T-helper 2 cell treated with Interferon-gamma antibody and Interleukin-4, amounts not matched to agents 100 ng/mL and 5 ng/mL, for 36 hours (primary cell): Measurements from ENCODE around the gene PRKCQ. TPM values are rescaled to one million over a fixed set of nuclear protein-coding genes. Genes with fewer than 3 reads are reported as not detected.

ENCODE experiments used
- intact Hi-C: fragments of 100-400 bp; cut with micrococcal nuclease; formaldehyde crosslinking; loops from one replicate; pipeline ENCODE4 v1.15.1; 2023
- total RNA-seq: library from RNA; stranded (reverse); gene quantifications from 2 replicates; pipeline ENCODE4 v1.2.3, GENCODE V29; 2022

PRKCQ gene
- total RNA-seq, 1 donor from 2014 or later = 57.3 TPM

DNA sequence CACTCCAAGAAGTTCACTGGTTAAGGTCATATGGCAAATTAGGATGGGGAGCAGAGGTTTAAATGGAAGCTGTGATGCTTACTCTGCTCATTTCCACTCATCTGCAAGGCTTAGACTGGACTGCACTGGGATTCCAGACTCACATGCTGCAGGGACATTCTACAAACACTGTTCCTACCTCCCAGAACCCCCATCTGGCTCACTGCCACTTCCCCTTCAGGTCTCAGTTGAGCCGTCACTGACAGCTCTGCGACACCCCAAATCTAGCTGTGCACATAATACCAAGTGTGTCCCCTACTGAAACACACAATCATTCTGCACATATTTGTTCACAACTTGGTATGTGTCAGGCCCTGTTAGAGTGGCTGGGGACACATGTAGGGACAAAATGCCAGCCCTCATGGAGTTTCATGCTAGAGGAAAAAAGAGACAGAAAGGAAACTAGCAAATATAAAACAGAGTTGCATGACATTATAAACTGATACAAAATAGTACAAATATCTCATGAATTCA lies 5.4 kb downstream of the PRKCQ start:
- intact Hi-C loops = no loop called here

DNA sequence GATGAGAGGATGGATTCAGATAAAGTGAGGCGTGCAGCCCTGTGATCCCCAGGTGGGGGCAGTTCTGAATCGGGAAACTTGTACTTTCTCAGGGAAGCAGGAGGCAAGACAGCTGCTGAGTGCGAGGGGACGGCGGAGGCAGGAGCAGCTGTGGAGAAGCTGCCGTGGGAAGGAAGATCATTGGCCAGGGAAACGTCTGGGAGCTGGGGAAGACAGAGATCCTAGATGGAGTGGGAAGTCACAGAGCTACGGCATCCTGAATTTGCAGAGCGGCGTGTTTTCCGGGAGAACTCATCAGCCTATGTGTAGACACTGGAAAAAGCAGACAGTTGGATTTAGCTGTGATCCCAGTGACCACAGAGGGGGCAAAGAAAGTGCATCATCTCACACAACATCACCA lies 9.2 kb downstream of the PRKCQ start:
- intact Hi-C loops = no loop called here

DNA sequence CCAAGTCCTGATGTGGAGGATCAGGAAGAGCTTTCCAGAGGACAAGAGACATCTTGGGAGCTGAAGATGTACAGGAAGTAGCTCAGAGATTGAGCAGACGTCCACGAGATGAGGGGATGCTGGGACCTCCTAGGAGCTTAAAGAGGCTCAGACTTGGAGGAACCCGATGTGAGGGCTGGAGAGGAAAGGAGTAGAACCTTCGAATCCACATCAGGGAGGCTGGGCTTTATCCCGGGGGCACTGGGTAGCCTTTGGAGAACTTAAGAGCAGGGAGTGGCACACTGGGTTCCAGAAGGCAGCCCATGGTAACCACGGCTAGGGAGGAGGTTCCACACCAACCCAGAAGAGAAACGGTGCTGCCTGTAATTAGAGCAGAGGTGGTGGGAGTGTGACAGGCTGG lies 10.8 kb downstream of the PRKCQ start:
- intact Hi-C loops = no loop called here

DNA sequence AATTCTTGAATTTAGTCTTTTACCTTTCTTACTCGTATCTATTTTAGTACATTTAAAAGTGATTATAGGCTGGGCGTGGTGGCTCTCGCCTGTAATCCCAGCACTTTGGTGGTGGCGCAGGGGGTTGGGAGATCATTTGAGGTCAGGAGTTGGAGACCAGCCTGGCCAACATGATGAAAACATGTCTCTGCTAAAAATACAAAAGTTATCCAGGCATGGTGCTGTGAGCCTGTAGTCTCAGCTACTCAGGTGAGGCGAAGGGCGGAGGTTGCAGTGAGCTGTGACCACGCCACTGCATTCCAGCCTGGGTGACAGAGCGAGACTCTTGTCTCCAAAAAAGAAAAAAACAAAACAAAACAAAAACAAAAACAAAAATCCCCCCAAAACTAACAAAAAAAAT lies 12.2 kb downstream of the PRKCQ start:
- intact Hi-C loops = no loop called here

DNA sequence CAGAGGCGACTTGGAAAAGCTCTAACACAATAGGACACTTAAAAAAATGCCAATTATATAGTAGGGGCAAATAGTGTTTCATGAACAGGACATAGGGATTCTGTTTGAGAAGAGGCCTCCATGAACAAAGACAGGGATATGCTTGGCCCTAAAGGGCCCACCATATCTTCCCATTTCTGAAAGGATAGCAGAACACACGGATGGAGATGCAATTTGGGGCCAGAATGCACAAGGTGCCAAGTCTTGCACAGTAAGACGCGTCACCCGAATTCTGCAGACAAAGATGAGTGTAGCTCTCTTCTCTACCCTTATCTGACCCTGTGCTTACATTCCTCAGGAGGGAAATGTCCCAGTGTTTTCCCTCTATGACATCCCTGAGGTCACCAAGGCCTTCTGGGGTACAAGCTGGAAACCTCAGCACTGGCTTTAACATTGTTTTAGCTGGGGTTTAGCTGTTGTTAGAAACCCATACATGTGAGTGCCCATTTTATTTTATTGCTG lies 12.8 kb downstream of the PRKCQ start:
- intact Hi-C loops = no loop called here

DNA sequence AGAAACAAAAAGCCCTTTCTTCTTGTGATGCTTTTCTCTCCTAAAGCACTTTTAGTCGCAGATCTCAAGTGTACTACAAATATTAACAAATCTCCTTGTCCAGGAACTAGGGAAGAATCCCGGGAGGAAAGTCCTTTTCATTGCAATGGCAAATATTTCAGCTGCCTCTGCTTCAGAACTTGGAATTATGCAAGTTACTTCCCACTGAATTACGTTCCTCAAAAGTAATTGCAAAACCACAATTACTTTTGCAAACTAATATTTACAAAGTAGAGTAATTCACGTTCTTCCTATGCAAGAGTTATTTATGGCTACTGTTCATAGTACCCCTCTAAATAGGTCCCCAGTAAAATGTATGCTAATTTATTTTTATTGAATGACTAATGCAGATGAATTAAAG lies 14.5 kb downstream of the PRKCQ start:
- intact Hi-C loops = no loop called here

DNA sequence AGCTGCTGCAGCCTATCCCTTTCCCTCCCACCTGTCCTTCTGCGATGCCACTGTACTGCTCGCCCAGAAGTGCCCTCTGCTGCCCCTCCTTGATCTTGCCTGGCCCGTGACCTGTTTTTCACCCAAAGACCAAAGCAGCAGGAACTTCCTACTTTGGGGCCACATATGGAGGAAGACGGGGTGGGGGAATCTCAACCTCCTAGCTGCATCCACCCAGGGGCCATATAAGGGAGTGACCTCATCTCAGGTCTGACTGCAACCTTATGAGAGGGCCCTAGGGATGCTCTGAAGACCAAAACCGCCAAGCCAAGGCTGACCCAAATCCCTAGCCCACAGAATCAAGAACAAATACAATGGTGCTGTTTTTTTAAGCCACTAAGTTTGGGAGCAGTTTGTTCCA lies 15.7 kb downstream of the PRKCQ start:
- intact Hi-C loops = loop anchor here (5.0 kb wide), 2 partner anchors 92 to 117 kb away; no protein-coding TSS in a partner anchor

DNA sequence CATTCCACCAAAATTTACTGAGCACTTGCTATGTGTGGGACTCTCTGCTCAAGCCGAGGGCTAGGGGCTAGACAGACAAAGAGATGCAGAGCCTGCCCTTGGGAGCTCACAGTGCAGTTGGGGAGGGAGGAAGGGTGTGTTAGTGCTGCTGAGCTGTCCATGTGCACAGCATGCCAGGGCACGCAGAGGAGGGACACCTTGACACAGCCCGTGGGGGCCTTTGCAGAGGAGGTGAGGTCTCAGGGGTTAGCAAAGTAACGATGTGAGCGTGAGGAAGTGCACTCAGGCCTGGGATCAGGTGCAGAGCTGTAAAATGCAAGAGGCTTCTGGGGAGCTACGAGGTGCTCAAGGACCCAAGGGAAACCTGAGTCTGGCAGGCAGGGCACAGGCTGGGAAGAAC lies 16.3 kb downstream of the PRKCQ start:
- intact Hi-C loops = loop anchor here (2.0 to 5.0 kb wide), 3 partner anchors 13 to 116 kb away; no protein-coding TSS in a partner anchor

DNA sequence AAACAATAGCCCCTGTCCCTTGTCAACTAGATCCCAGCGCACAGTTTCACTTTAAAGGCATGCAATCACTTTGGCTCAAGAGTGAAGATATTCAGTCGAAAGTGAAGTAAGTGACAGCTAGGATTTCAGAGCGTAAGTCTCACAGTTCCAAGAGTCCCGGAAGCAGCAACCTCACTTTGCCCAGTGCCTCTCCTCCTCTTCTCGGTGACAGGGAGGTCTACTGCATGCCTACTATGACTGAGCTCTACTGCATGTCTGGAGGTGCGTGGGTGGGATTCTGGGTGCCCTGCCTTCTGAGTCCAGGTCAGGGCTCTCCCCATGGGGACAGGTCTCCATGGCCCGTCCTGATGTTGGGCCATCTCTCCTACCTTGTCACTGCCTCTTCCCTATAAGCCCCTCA lies 17.0 kb downstream of the PRKCQ start:
- intact Hi-C loops = loop anchor here (2.0 to 5.0 kb wide), 3 partner anchors 14 to 116 kb away; no protein-coding TSS in a partner anchor

DNA sequence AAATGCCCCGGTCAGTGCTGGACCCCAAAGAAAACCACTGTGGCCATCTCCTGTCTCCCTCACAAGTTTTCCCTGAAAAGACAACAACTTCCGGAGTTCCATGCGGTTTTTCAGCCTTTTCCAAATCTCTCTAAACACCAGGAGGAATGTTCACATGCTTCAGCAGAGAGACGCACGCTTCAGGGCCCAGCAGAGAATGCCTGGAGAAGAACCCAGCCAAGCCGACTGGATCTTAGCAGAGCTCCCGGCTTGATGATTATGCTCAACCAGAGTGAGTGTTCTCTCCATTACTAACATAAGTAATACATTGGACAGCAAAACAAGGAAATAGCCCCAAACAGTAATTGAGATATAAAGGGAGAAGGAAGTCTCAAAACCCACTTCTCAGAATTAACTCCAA lies 17.9 kb downstream of the PRKCQ start:
- intact Hi-C loops = loop anchor here (2.0 to 5.0 kb wide), 3 partner anchors 15 to 115 kb away; no protein-coding TSS in a partner anchor

DNA sequence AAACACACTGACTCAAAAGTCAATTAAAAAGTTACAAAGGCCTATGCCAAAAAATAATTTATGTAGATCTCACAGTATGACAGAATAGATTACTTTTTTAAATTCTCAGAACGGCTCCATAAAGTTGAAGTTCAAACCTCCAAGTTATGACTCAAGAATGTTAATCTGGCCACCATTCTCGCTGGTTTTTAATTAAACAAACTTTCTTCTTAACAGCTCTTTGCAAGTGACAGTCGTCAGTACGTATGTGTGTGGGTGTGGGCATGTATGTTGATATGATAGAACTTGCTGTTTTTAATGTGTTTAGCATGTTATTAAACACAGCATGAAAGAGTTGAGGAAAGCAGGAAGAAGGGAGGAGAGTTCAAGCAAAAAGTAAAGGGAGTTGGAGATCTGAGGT lies 18.5 kb downstream of the PRKCQ start:
- intact Hi-C loops = loop anchor here (5.0 kb wide), 2 partner anchors 89 to 114 kb away; no protein-coding TSS in a partner anchor

DNA sequence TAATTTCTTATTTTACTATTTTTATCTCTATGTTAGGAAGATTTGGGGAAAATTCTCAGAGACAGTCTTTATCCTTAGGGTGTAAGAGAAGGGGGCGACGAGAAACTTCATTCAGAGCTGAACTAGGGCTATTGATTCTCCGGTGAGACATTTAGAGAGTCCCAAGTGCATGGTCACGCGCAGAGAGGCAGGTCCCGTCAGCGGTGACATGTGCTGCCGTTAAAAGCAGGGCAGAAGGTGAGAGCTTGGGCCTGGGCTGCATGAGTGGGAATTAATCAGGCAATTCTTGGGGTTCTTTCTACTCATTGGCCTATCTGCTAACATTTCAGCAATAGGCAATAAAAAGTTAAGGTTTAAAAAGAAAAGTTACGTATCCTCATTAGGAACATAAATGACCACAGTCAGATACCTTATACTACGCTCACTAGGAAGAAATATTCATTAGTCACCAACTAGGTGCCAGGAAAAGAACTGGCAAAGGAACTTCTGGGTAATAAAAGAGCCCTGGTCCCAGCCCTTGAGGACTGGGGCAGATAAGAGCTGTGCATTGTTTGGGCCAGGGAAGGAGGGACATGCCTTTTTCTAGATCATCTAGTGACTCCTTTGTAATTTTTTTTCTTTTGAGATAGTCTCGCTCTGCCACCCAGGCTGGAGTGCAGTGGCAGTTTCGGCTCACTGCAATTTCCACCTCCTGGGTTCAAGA lies 21.2 kb downstream of the PRKCQ start:
- intact Hi-C loops = loop anchor here (1.0 to 5.0 kb wide), 4 partner anchors 16 to 62 kb away; no protein-coding TSS in a partner anchor

DNA sequence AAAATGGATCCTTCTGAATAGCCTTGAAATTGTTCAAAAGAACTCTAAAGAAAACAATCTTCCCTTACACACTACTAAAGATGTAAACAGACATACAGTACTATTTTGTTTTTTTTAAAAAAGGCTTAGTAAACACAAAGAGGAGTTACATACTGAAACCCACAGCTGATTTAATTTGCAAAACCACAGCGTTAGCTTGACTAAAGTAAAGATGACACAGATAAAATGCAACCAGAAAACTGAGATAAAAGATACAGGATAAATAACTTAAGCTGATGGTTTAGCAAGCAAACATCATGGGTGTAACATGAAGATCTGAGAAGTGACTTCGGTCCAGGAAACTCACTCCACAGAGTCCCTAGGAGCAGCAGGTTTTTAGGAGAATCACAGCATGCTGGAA lies 21.8 kb downstream of the PRKCQ start:
- intact Hi-C loops = loop anchor here (1.0 to 5.0 kb wide), 4 partner anchors 15 to 61 kb away; no protein-coding TSS in a partner anchor

DNA sequence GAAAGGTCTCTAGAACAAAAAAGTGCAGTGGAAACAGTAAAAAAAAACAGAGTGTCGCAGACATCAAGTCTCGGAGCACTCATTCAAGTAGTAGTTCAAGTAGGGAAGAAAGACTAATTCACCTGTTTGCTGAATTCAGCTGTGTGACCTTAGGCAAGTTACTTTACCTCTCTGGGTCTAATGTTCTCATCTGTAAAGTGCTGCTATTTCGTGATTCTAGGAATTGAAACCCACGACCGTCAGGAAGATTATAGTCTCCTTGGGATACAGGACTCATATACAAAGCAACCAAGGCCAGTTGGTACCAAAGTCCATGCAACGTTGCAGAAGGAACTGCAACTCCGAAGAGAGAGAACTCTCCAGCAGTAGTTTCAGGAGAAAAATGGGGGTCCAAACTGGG lies 26.1 kb downstream of the PRKCQ start:
- intact Hi-C loops = no loop called here

DNA sequence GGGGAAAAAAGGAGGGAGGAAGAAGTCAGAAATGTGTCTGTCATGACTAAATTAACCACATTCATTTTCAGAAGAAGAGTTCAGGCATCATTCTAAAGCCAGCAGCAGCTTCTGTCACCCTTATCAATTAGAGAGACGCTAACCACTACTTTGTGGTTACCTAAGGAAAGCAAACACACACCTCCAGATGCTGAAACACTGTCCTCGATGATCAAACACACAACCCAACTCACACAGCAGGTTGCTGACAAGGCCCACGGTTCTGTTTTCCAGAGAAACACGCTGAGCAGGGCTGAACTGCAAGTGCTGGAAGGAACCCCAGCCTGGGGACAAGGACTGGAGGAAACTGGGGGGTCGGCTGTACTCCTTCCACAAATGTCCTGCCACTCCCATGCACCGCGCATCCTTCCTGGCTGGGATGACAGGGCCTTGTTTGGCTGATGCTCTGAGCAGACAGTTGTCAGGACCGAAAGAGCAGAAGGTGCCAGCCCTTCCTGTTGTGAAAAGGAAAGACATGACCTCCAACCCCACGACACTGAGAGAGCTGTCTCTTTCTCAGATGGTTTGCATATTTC lies 36.6 kb downstream of the PRKCQ start:
- intact Hi-C loops = loop anchor here (1.0 to 5.0 kb wide), 8 partner anchors 13 to 124 kb away; partner anchors contain the start of gene PRKCQ

DNA sequence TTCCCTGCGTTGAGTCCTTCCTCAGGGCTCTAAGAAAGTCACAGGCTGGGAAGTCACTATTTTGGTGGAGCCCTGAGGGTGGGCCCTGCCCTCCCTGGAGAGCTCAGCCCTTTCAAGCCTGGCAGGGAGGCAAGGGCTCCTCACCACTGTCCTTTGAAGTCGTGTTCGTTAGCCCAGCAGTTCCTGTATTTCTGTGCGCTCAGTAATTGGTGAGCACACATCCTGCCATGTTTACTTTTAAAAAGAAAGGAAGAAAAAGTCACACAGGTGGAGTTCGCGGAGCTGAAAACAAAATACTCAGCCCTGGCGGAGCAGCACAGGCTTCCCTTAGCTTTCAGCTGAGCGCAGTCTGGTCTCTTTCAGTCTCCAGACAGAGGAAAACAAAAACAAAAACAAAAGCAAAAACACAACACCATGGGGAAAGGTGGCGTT lies 37.1 kb downstream of the PRKCQ start:
- intact Hi-C loops = loop anchor here (1.0 to 5.0 kb wide), 8 partner anchors 13 to 124 kb away; partner anchors contain the start of gene PRKCQ

DNA sequence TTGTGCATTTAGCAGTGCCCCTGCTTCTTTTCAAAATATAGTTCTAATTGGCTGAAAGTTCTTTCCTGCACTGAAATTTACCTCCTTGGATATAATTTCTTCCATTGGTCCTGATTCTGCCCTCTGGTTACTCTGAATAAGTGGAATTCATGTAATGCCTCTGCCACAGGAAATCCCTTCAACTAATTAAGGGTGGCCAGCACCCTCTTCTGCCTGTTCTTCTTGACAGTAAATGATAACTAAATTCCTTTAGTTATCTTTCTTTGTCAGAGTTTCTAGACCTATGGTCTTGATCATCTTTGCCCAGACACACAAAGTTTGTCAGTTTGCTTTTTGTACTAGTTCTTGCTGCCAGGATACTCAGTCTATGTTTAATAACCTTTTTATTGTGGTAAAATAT lies 40.2 kb downstream of the PRKCQ start:
- intact Hi-C loops = loop anchor here (5.0 kb wide), 1 partner anchor 127 kb away; no protein-coding TSS in a partner anchor

DNA sequence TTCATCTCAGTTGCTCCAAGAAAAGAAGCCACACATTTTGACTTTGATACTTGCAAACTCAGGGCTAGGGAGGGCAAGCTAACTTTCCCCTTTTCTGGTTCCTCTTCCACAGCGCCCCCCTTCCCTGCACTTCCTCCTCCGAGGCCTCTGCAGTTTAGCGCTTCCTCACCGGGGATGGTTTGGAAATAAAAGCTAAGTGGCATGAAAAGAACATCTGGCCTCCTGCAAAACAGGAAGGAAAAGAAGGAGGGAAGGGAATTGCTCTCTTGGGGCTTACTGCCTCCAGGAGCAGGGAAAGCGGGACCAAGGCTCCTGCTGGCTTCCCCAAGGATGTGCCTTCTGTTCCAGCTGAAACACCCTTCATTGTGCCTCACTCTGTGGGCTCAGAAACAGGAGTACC lies 42.3 kb downstream of the PRKCQ start:
- intact Hi-C loops = no loop called here

DNA sequence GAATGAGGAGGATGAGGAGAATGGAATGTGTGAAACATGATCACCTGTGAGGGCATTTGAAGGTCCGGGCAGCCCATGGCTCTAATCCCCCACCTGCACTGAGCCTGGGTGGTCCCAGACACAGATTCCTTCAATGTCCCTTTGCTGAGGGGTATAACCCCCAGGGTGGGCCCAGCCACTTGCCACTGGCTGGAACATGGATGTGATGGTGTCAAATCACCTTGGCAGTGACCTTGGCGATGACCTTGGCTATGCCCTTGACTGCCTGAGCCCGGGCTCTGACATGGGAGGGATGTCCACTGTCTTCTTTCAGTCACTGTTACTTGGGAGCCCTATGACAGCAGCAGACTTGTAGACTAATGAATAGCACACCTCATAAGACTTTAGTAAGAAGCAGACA lies 44.0 kb downstream of the PRKCQ start:
- intact Hi-C loops = no loop called here

DNA sequence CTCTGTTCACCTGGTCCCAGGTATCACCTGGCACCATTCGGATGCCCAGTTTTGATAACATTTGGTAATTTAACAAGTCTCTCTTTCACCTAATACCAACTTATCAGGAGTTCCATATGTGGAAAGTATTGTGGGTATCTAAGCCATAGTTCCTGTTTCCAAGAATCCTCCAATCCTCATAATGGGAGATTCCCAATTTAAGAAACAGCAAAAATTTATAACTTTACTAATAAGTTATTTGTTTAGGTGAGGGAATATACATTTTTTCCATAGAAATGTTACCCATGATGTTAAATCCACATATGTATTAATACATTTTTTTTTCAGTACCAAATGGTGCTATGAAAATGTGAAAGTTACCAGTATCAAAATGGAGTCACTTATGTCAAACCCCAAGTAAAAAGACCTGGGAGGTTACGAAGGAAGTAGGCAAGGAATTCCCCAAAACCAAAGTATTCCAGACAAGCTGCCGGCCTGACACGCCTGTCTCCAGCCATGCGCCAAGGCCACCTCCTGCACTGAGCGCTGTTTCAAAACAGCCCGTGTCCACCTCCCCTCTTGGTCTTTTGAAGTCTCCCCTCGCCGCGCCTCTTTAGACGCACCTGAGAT lies 44.8 kb downstream of the PRKCQ start:
- intact Hi-C loops = no loop called here

DNA sequence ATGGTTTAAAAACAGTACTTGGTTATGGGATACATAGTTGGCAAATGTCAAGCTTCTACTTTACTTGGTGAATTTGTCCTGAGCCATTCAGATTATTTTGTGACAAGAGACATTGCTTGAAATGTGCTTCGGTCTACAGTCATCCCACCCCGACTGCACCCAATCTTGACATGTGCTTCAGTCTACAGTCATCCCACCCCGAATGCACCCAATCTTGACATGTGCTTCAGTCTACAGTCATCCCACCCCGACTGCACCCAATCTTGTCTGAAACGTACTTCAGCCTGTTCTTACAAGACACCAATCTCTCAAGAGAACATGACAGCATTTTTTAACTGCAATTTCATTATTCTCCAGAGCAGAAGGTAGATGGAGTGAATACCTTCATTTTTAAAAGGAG lies 47.8 kb downstream of the PRKCQ start:
- intact Hi-C loops = no loop called here

DNA sequence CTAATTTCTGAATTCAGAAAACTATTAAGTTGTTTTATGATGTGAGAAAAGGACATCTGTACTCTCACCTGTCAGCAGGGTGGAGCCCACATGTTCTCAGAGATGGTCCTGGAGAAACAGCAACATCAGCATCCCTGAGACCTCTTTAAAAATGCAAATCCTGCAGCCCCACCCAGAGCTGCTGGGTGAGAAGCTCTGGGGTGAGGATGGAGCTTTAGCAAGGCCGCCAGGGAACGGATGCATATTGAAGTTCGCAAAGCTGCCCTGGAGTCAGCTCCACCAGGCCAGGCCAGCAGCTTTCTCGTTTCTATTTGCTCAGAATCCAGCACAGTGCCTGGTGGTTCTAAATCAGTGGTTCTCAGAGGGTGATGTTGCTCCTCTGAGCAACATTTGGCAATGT lies 49.1 kb downstream of the PRKCQ start:
- intact Hi-C loops = loop anchor here (1.0 to 2.0 kb wide), 5 partner anchors 12 to 49 kb away; partner anchors contain the start of gene PRKCQ
